H9 (cell line): Measurements from ENCODE around the gene CKLF. TPM values are rescaled to one million over a fixed set of nuclear protein-coding genes. Genes with fewer than 3 reads are reported as not detected.

Experiments
- DNase-seq: peaks from one replicate; pipeline ENCODE4 v3.0.0-alpha.2; 2017
- H2AFZ ChIP-seq: one replicate; pipeline ENCODE4 v1.6.1; 2013; ENCODE audit warnings: mild to moderate bottlenecking, low read length, control low read depth, moderate library complexity
- H2AK5ac ChIP-seq: 2 replicates; pipeline ENCODE4 v1.6.1; 2013; ENCODE audit warnings: low read length, control low read depth, mixed read lengths; ENCODE audit not compliant: insufficient read length
- H2BK120ac ChIP-seq: one replicate; pipeline ENCODE4 v1.6.1; 2013; ENCODE audit warnings: low read depth, mild to moderate bottlenecking, low read length, control low read depth, inconsistent platforms; ENCODE audit not compliant: poor library complexity, severe bottlenecking
- H2BK12ac ChIP-seq: 2 replicates; pipeline ENCODE4 v1.6.1; 2013; ENCODE audit warnings: low read length, control low read depth, mixed read lengths, low read depth; ENCODE audit not compliant: insufficient read length
- H2BK15ac ChIP-seq: 2 replicates; pipeline ENCODE4 v1.6.1; 2013; ENCODE audit warnings: low read depth, low read length, control low read depth
- H2BK20ac ChIP-seq: one replicate; pipeline ENCODE4 v1.6.1; 2013; ENCODE audit warnings: low read depth, mild to moderate bottlenecking, low read length, control low read depth, inconsistent platforms; ENCODE audit not compliant: poor library complexity, severe bottlenecking
- H2BK5ac ChIP-seq: 2 replicates; pipeline ENCODE4 v1.6.1; 2013; ENCODE audit warnings: low read length, control low read depth, mixed read lengths; ENCODE audit not compliant: insufficient read length
- H3K14ac ChIP-seq: 2 replicates; pipeline ENCODE4 v1.6.1; 2013; ENCODE audit warnings: low read length, control low read depth; ENCODE audit not compliant: insufficient read depth
- H3K18ac ChIP-seq: 2 replicates; pipeline ENCODE4 v1.6.1; 2013; ENCODE audit warnings: low read depth, mild to moderate bottlenecking, mixed read lengths, low read length, control low read depth; ENCODE audit not compliant: insufficient read length
- H3K23ac ChIP-seq: 2 replicates; pipeline ENCODE4 v1.6.1; 2013; ENCODE audit warnings: low read length, control low read depth, mixed read lengths, low read depth; ENCODE audit not compliant: insufficient read length
- H3K23me2 ChIP-seq: 2 replicates; pipeline ENCODE4 v1.6.1; 2013; ENCODE audit warnings: low read depth, mild to moderate bottlenecking, mixed read lengths, low read length, control low read depth; ENCODE audit not compliant: insufficient read length, poor library complexity, severe bottlenecking
- H3K27ac ChIP-seq: 2 replicates; pipeline ENCODE4 v1.5.1; 2013; ENCODE audit warnings: low read length, control low read depth, mixed read lengths, low read depth; ENCODE audit not compliant: insufficient read length
- H3K27me3 ChIP-seq: 2 replicates; pipeline ENCODE4 v1.6.1; 2013; ENCODE audit warnings: low read length, control low read depth, inconsistent platforms; ENCODE audit not compliant: insufficient read depth
- H3K4ac ChIP-seq: 2 replicates; pipeline ENCODE4 v1.6.1; 2013; ENCODE audit warnings: low read depth, mild to moderate bottlenecking, control low read depth, inconsistent platforms, low read length, moderate library complexity
- H3K4me1 ChIP-seq: 2 replicates; pipeline ENCODE4 v1.6.1; 2013; ENCODE audit warnings: low read length, control low read depth, inconsistent platforms; ENCODE audit not compliant: insufficient read depth
- H3K4me2 ChIP-seq: 2 replicates; pipeline ENCODE4 v1.6.1; 2013; ENCODE audit warnings: low read length, control low read depth, mixed read lengths; ENCODE audit not compliant: insufficient read length, insufficient read depth
- H3K56ac ChIP-seq: 2 replicates; pipeline ENCODE4 v1.6.1; 2013; ENCODE audit warnings: low read depth, mild to moderate bottlenecking, mixed read lengths, low read length, control low read depth; ENCODE audit not compliant: insufficient read length
- H3K79me1 ChIP-seq: 2 replicates; pipeline ENCODE4 v1.6.1; 2013; ENCODE audit warnings: low read depth, mild to moderate bottlenecking, moderate library complexity, low read length, control low read depth, inconsistent platforms; ENCODE audit not compliant: insufficient read depth, poor library complexity, severe bottlenecking
- H3K79me2 ChIP-seq: 2 replicates; pipeline ENCODE4 v1.6.1; 2013; ENCODE audit warnings: low read length, control low read depth, inconsistent platforms; ENCODE audit not compliant: insufficient read depth
- H3K9ac ChIP-seq: 2 replicates; pipeline ENCODE4 v1.6.1; 2013; ENCODE audit warnings: low read length, control low read depth, mixed read lengths; ENCODE audit not compliant: insufficient read length; ENCODE audit errors: extremely low read depth
- H3K9me3 ChIP-seq: one replicate; pipeline ENCODE4 v1.6.1; 2013; ENCODE audit warnings: low read depth, low read length, inconsistent platforms; ENCODE audit not compliant: control insufficient read depth
- H3T11ph ChIP-seq: one replicate; pipeline ENCODE4 v1.6.1; 2013; ENCODE audit warnings: mild to moderate bottlenecking, low read length, control low read depth, inconsistent platforms
- H4K20me1 ChIP-seq: one replicate; pipeline ENCODE4 v1.6.1; 2013; ENCODE audit not compliant: control insufficient read depth, insufficient read length, insufficient read depth
- H4K5ac ChIP-seq: 2 replicates; pipeline ENCODE4 v1.6.1; 2013; ENCODE audit warnings: low read depth, mild to moderate bottlenecking, mixed read lengths, low read length, control low read depth; ENCODE audit not compliant: insufficient read length
- H4K8ac ChIP-seq: replicated peaks from 2 replicates; pipeline ENCODE4 v1.6.1; 2013; ENCODE audit warnings: low read length, control low read depth, mixed read lengths, low read depth; ENCODE audit not compliant: insufficient read length
- H4K91ac ChIP-seq: 2 replicates; pipeline ENCODE4 v1.6.1; 2013; ENCODE audit warnings: low read depth, mild to moderate bottlenecking, moderate library complexity, mixed read lengths, low read length, control low read depth; ENCODE audit not compliant: insufficient read length
- H3K27ac Mint-ChIP-seq, 3 experiments: 2 replicates in 2 of 3; 3 replicates in 1 of 3; pipeline ENCODE4 v1.8.0; 2020 to 2021; ENCODE audit warnings: mixed read lengths in 3 of 3, mild to moderate bottlenecking in 1 of 3, moderate library complexity in 1 of 3
- H3K27me3 Mint-ChIP-seq: 2 replicates; pipeline ENCODE4 v1.8.0; 2021; ENCODE audit warnings: low read depth, mild to moderate bottlenecking, moderate library complexity, mixed read lengths
- H3K36me3 Mint-ChIP-seq, 3 experiments: 2 replicates in 2 of 3; 3 replicates in 1 of 3; pipeline ENCODE4 v1.8.0; 2020 to 2021; ENCODE audit warnings: low read depth in 3 of 3, mixed read lengths in 3 of 3; ENCODE audit not compliant: insufficient read depth in 1 of 3
- H3K4me1 Mint-ChIP-seq, 2 experiments: 2 replicates each; pipeline ENCODE4 v1.8.0; 2020; ENCODE audit warnings: mixed read lengths in 2 of 2
- H3K4me3 Mint-ChIP-seq, 2 experiments: 2 replicates in 1 of 2; 3 replicates in 1 of 2; pipeline ENCODE4 v1.8.0; 2020 to 2021; ENCODE audit warnings: mild to moderate bottlenecking in 2 of 2, mixed read lengths in 2 of 2, moderate library complexity in 1 of 2
- H3K9me3 Mint-ChIP-seq, 2 experiments: 2 replicates in 1 of 2; 3 replicates in 1 of 2; pipeline ENCODE4 v1.8.0; 2020; ENCODE audit warnings: mild to moderate bottlenecking in 2 of 2, mixed read lengths in 2 of 2, moderate library complexity in 1 of 2
- CTCF ChIP-seq: fragments of 200-600 bp; sonication (generic); conservative IDR thresholded peaks from 3 replicates; pipeline ENCODE4 v1.8.0; 2021; ENCODE audit warnings: antibody characterized with exemption, mild to moderate bottlenecking
- WGBS: extraction: QIAGEN DNeasy Blood & Tissue Kit; methylation state at CpG from one replicate; pipeline ENCODE4 v1.1.7; 2013; ENCODE audit warnings: missing lambda C conversion rate, low lambda C conversion rate, mixed read lengths; ENCODE audit not compliant: insufficient read length; ENCODE audit errors: extremely low coverage; 5-methylcytosine and 5-hydroxymethylcytosine counted together
- total RNA-seq: library from RNA; stranded (reverse); gene quantifications from 2 replicates; pipeline ENCODE4 v1.2.1, GENCODE V29; 2021

Gene CKLF
- total RNA-seq, 1 experiment from 2014 or later = 23.1 TPM

- no peak overlapping the region for H2BK120ac ChIP-seq
- H3K4me1 ChIP-seq = peaks cover 4% of the 10 kb centered on the region; the same call in 1 of the 2 replicates
- no peak overlapping the region for H4K91ac ChIP-seq
- no peak overlapping the region for H4K5ac ChIP-seq
- peaks cover 2 to 3% of the 10 kb centered on the region in 2 experiments; a peak in 2 of 5 replicates for H3K9me3 Mint-ChIP-seq
- no peak for DNase-seq
- no peaks in the 10 kb centered on the region for H3K79me1 ChIP-seq
- H2BK5ac ChIP-seq = no peak overlapping the region
- peak overlapping the region in 1 of 2 experiments; percentile 11; a peak in 1 of 5 replicates for H3K4me3 Mint-ChIP-seq
- H3T11ph ChIP-seq = no peak overlapping the region
- H3K36me3 Mint-ChIP-seq = peaks cover 9 to 17% (median 12%) of the 10 kb centered on the region in 3 experiments; a peak in 6 of 7 replicates
- H3K27me3 ChIP-seq = no peaks in the 10 kb centered on the region
- no peak overlapping the region for H3K23ac ChIP-seq
- no peak overlapping the region for H2BK20ac ChIP-seq
- no peak overlapping the region for H2AK5ac ChIP-seq
- no peak overlapping the region for H3K4me2 ChIP-seq
- H4K20me1 ChIP-seq = no peaks in the 10 kb centered on the region
- no peak overlapping the region for H3K27ac ChIP-seq
- no peak for TF ChIP-seq CTCF
- no peak overlapping the region for H3K9ac ChIP-seq
- H3K18ac ChIP-seq = no peak overlapping the region
- H3K9me3 ChIP-seq = no peaks in the 10 kb centered on the region
- H2BK12ac ChIP-seq = no peak overlapping the region
- no peak overlapping the region for H3K4ac ChIP-seq
- no peak overlapping the region for H2BK15ac ChIP-seq
- no peak overlapping the region for H2AFZ ChIP-seq
- no CpG with 5 or more reads among the region's 8 CpGs for WGBS
- no peaks in the 10 kb centered on the region for H3K79me2 ChIP-seq
- H3K4me1 Mint-ChIP-seq = peaks cover 37 to 44% of the 10 kb centered on the region in 2 experiments
- H3K56ac ChIP-seq = no peak overlapping the region
- no peak overlapping the region for H3K14ac ChIP-seq
- peak overlapping the region in 1 of 3 experiments; percentile 87; a peak in 1 of 7 replicates for H3K27ac Mint-ChIP-seq
- H3K23me2 ChIP-seq = no peaks in the 10 kb centered on the region
- H4K8ac ChIP-seq = no peak overlapping the region
- H3K27me3 Mint-ChIP-seq = peaks cover 7% of the 10 kb centered on the region
Observed at GRCh38 chr16:66516509-66516807, 35.9 kb upstream of the CKLF start.
